WTC11 (cell line): ENCODE measurements around the gene DCP1A. TPM values are rescaled to one million over a fixed set of nuclear protein-coding genes. Genes with fewer than 3 reads are reported as not detected.

Source experiments
- ATAC-seq: fragments of 200-7000 bp; cut with Tn5 transposase; 2 replicates; pipeline ENCODE4 v1.10.0; 2021; ENCODE audit warnings: mild to moderate bottlenecking, moderate library complexity
- CTCF ChIA-PET: fragments of 300-600 bp; sonication (Branson Sonifier 250); formaldehyde crosslinking; loops from one replicate; lab custom pipeline; 2021; ENCODE audit warnings: antibody characterized with exemption; lab: Charles Lee
- POLR2A ChIA-PET: fragments of 350-600 bp; sonication (Branson Sonifier 250); formaldehyde crosslinking; loops from one replicate; lab custom pipeline; 2021; ENCODE audit warnings: antibody characterized with exemption; lab: Charles Lee
- DNase-seq: peaks from one replicate; pipeline ENCODE4 v3.0.0; 2021; ENCODE audit warnings: low spot score
- H3K27ac Mint-ChIP-seq: 2 replicates; pipeline ENCODE4 v1.8.0; 2021; ENCODE audit warnings: mixed read lengths
- H3K27me3 Mint-ChIP-seq: 2 replicates; pipeline ENCODE4 v1.8.0; 2021; ENCODE audit warnings: low read depth, mild to moderate bottlenecking, moderate library complexity, mixed read lengths
- H3K36me3 Mint-ChIP-seq: 2 replicates; pipeline ENCODE4 v1.8.0; 2021; ENCODE audit warnings: mixed read lengths
- H3K4me1 Mint-ChIP-seq: 2 replicates; pipeline ENCODE4 v1.8.0; 2022; ENCODE audit warnings: mixed read lengths
- H3K4me3 Mint-ChIP-seq: 2 replicates; pipeline ENCODE4 v1.8.0; 2021; ENCODE audit warnings: mild to moderate bottlenecking, moderate library complexity, mixed read lengths
- H3K9me3 Mint-ChIP-seq: 2 replicates; pipeline ENCODE4 v1.8.0; 2021; ENCODE audit warnings: mixed read lengths
- E2F1 ChIP-seq: sonication (generic); formaldehyde crosslinking; IDR thresholded peaks from 2 replicates; pipeline ENCODE4 v1.8.0; 2022; ENCODE audit warnings: mild to moderate bottlenecking, missing genetic modification reagents
- EMX1 ChIP-seq: fragments of 250-450 bp; sonication (Bioruptor Pico); IDR thresholded peaks from 2 replicates; pipeline ENCODE4 v1.8.0; 2021; ENCODE audit warnings: mild to moderate bottlenecking
- FOXJ3 ChIP-seq: sonication (generic); formaldehyde crosslinking; IDR thresholded peaks from 2 replicates; pipeline ENCODE4 v1.9.0; 2021; ENCODE audit warnings: missing genetic modification reagents, mild to moderate bottlenecking, borderline replicate concordance
- FOXP4 ChIP-seq: sonication (generic); formaldehyde crosslinking; IDR thresholded peaks from 2 replicates; pipeline ENCODE4 v1.8.0; 2022; ENCODE audit warnings: mild to moderate bottlenecking, missing genetic modification reagents
- GRHL2 ChIP-seq: fragments of 250-450 bp; sonication (Bioruptor Pico); IDR thresholded peaks from 2 replicates; pipeline ENCODE4 v1.8.0; 2022; ENCODE audit warnings: mild to moderate bottlenecking, moderate library complexity; ENCODE audit not compliant: insufficient replicate concordance, severe bottlenecking
- KAT7 ChIP-seq: sonication (generic); formaldehyde crosslinking; IDR thresholded peaks from 2 replicates; pipeline ENCODE4 v1.8.1; 2023; ENCODE audit warnings: missing genetic modification reagents, mild to moderate bottlenecking, borderline replicate concordance
- NFATC4 ChIP-seq: fragments of 250-450 bp; sonication (Bioruptor Pico); IDR thresholded peaks from 2 replicates; pipeline ENCODE4 v1.9.0; 2021; ENCODE audit warnings: mild to moderate bottlenecking
- NFYB ChIP-seq: sonication (generic); formaldehyde crosslinking; conservative IDR thresholded peaks from 2 replicates; pipeline ENCODE4 v1.8.0; 2022; ENCODE audit warnings: low read depth, missing genetic modification reagents
- NR1H2 ChIP-seq: sonication (generic); formaldehyde crosslinking; IDR thresholded peaks from 2 replicates; pipeline ENCODE4 v1.9.0; 2021; ENCODE audit warnings: mild to moderate bottlenecking, moderate library complexity, missing genetic modification reagents
- OVOL2 ChIP-seq: fragments of 250-450 bp; sonication (Bioruptor Pico); IDR thresholded peaks from 2 replicates; pipeline ENCODE4 v1.9.0; 2021; ENCODE audit warnings: mild to moderate bottlenecking, borderline replicate concordance
- SOX15 ChIP-seq: fragments of 250-450 bp; sonication (Bioruptor Pico); IDR thresholded peaks from 2 replicates; pipeline ENCODE4 v1.9.0; 2021; ENCODE audit warnings: mild to moderate bottlenecking
- USF1 ChIP-seq: sonication (generic); formaldehyde crosslinking; IDR thresholded peaks from 2 replicates; pipeline ENCODE4 v1.8.0; 2022; ENCODE audit warnings: mild to moderate bottlenecking, missing genetic modification reagents
- ZNF396 ChIP-seq: fragments of 250-450 bp; sonication (Bioruptor Pico); IDR thresholded peaks from 2 replicates; pipeline ENCODE4 v1.8.0; 2021; ENCODE audit warnings: mild to moderate bottlenecking, moderate library complexity, borderline replicate concordance
- ZNF423 ChIP-seq: fragments of 250-450 bp; sonication (Bioruptor Pico); IDR thresholded peaks from 2 replicates; pipeline ENCODE4 v2.1.2; 2022; ENCODE audit warnings: mild to moderate bottlenecking, moderate library complexity
- total RNA-seq: library from RNA; stranded (reverse); gene quantifications from 3 replicates; pipeline ENCODE4 v1.2.3, GENCODE V29; 2021
- TF ChIP-seq, protein P1 (sequence below): fragments of 250-450 bp; sonication (Bioruptor Pico); conservative IDR thresholded peaks from 2 replicates; pipeline ENCODE4 v1.9.0; 2021; ENCODE audit warnings: mild to moderate bottlenecking
- TF ChIP-seq, protein P2 (sequence below): sonication (generic); formaldehyde crosslinking; IDR thresholded peaks from 2 replicates; pipeline ENCODE4 v1.8.0; 2023; ENCODE audit warnings: mild to moderate bottlenecking, missing genetic modification reagents

Gene DCP1A
- total RNA-seq, 1 experiment from 2014 or later: 19.1 TPM

GRCh38 chr3:53264718-53265117, 82.6 kb downstream of the DCP1A start:
- H3K9me3 Mint-ChIP-seq: no peaks in the 10 kb centered on the region
- ChIA-PET POLR2A (interaction anchor here (0.7 kb wide), 1 partner anchor 873 kb away, joined by 6 read pairs; no protein-coding TSS in a partner anchor), CTCF (interaction anchor here (0.7 to 1.2 kb wide), 2 partner anchors 35 to 45 kb away, joined by 4 to 7 read pairs; no protein-coding TSS in a partner anchor)
- no peaks in the 10 kb centered on the region for H3K36me3 Mint-ChIP-seq
- no peak for DNase-seq
- no peaks in the 10 kb centered on the region for H3K27me3 Mint-ChIP-seq
- ATAC-seq: no peak
- H3K27ac Mint-ChIP-seq: peak overlapping the region; percentile 9; the same call in 1 of the 2 replicates
- H3K4me1 Mint-ChIP-seq: peaks cover 29% of the 10 kb centered on the region
- TF ChIP-seq OVOL2 (CRISPR knock-in tag) (no peak), EMX1 (CRISPR knock-in tag) (no peak), KAT7 (CRISPR knock-in tag) (no peak)
- H3K4me3 Mint-ChIP-seq: no peak overlapping the region

DNA sequence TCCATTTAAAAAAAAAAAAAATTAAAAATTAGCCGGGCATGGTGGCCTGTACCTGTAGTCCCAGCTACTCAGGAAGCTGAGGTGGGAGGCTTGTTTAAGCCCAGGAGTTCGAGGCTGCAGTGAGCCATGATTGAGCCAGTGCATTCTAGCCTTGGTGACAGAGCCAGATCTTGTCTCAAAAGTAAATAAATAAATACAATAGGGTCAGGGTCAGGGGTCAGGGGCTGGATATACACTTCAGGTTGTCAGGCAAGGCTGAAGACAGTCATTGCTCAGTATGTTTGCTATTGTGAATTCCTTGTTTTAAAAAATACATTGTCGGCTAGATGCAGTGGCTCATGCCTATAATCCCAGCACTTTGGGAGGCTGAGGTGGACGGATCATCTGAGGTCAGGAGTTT, 83.4 kb downstream of the DCP1A start:
- H3K9me3 Mint-ChIP-seq: no peaks in the 10 kb centered on the region
- TF ChIP-seq, protein P1, sequence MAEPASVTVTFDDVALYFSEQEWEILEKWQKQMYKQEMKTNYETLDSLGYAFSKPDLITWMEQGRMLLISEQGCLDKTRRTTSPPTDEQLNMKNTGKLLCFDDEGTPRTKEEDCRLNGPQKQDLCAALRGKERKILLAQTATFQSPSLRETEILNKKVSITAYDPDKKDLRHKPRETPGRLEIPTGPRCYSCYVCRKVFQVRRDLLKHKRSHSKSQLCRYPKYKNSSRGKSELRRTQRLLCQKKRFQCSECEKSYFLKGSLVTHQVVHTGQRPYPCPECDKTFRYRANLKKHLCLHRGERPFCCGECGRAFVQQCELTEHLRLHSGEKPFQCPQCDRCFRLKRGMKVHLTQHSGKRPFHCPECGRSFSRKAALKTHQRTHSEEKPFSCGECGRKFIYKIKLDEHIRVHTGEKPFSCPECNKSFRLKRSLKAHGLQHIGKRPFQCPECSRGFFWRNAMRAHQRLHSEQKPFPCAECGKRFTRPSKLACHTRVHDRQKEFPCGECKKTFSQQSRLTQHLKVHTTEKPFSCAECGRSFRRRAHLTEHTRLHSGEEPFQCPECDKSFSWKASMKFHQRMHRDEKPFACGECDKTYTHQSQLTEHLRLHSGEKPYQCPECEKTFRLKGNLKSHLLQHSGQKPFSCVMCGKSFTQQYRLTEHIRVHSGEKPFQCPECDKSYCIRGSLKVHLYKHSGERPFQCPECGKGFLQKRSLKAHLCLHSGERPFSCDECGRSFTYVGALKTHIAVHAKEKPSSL (CRISPR knock-in tag): no peak
- TF ChIP-seq ZNF396 (CRISPR knock-in tag) (no peak), FOXP4 (CRISPR knock-in tag) (no peak), NR1H2 (no peak), GRHL2 (CRISPR knock-in tag) (no peak)
- TF ChIP-seq, all 79 proteins: peak for 0
- Mint-ChIP-seq H3K27ac (no peak overlapping the region), H3K27me3 (peaks cover 3% of the 10 kb centered on the region; the same call in 1 of the 2 replicates), H3K36me3 (no peaks in the 10 kb centered on the region), H3K4me1 (peaks cover 34% of the 10 kb centered on the region), H3K4me3 (no peak overlapping the region)
- ChIA-PET POLR2A (no interaction called here), CTCF (interaction anchor here (0.7 kb wide), 1 partner anchor 18 kb away, joined by 4 read pairs; no protein-coding TSS in a partner anchor)
- ATAC-seq: no peak
- no peak for DNase-seq

DNA sequence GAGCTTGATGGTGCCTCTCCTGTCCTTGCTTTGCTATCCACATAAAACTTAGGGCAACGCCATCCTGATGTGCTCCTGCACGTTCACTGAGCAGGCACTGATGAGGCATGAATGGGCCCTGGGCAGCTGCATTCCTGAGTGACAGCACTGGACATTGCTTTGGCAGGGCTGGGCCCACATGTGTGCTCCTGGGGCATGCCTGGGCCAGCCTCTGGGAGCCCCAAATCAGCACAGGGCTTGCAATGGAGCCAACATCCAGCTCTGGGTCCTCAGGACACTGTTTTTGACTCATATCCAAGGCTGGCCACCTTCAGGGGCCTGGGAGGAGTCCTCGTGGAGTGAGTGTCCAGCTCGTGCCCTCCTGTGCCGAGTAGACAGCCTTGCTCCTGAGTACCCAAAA, 85.6 kb downstream of the DCP1A start:
- Mint-ChIP-seq H3K9me3 (no peaks in the 10 kb centered on the region), H3K4me3 (no peak overlapping the region), H3K36me3 (no peaks in the 10 kb centered on the region), H3K4me1 (peaks cover 50% of the 10 kb centered on the region), H3K27me3 (peaks cover 9% of the 10 kb centered on the region; the same call in 1 of the 2 replicates), H3K27ac (peak overlapping the region; percentile 88)
- CTCF ChIA-PET: no interaction called here
- ATAC-seq (no peak), DNase-seq (no peak)
- POLR2A ChIA-PET: no interaction called here
- no peak for TF ChIP-seq OVOL2 (CRISPR knock-in tag)
- no peak for TF ChIP-seq USF1 (CRISPR knock-in tag)
- TF ChIP-seq FOXP4 (CRISPR knock-in tag): no peak
- no peak for TF ChIP-seq NFYB (CRISPR knock-in tag)
- no peak for TF ChIP-seq ZNF423
- TF ChIP-seq NFATC4 (CRISPR knock-in tag): no peak
- TF ChIP-seq, protein P2, sequence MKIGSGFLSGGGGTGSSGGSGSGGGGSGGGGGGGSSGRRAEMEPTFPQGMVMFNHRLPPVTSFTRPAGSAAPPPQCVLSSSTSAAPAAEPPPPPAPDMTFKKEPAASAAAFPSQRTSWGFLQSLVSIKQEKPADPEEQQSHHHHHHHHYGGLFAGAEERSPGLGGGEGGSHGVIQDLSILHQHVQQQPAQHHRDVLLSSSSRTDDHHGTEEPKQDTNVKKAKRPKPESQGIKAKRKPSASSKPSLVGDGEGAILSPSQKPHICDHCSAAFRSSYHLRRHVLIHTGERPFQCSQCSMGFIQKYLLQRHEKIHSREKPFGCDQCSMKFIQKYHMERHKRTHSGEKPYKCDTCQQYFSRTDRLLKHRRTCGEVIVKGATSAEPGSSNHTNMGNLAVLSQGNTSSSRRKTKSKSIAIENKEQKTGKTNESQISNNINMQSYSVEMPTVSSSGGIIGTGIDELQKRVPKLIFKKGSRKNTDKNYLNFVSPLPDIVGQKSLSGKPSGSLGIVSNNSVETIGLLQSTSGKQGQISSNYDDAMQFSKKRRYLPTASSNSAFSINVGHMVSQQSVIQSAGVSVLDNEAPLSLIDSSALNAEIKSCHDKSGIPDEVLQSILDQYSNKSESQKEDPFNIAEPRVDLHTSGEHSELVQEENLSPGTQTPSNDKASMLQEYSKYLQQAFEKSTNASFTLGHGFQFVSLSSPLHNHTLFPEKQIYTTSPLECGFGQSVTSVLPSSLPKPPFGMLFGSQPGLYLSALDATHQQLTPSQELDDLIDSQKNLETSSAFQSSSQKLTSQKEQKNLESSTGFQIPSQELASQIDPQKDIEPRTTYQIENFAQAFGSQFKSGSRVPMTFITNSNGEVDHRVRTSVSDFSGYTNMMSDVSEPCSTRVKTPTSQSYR (CRISPR knock-in tag): no peak
- TF ChIP-seq FOXJ3 (CRISPR knock-in tag): no peak
- no peak for TF ChIP-seq E2F1 (CRISPR knock-in tag)
- no peak for TF ChIP-seq SOX15 (CRISPR knock-in tag)
